Measurements from ENCODE around the gene PFKFB4. TPM values are rescaled to one million over a fixed set of nuclear protein-coding genes. Genes with fewer than 3 reads are reported as not detected.
A peak's percentile ranks its signal among the peaks of the same experiment; 100 is the strongest.
"Not testable (repeated sequence)": the region's sequence is repeated elsewhere in the genome, so short reads cannot be mapped to it uniquely, and the experiment has no call there.

The PFKFB4 gene
- total RNA-seq, 1 donor from 2014 or later, result 2.4 TPM

DNA sequence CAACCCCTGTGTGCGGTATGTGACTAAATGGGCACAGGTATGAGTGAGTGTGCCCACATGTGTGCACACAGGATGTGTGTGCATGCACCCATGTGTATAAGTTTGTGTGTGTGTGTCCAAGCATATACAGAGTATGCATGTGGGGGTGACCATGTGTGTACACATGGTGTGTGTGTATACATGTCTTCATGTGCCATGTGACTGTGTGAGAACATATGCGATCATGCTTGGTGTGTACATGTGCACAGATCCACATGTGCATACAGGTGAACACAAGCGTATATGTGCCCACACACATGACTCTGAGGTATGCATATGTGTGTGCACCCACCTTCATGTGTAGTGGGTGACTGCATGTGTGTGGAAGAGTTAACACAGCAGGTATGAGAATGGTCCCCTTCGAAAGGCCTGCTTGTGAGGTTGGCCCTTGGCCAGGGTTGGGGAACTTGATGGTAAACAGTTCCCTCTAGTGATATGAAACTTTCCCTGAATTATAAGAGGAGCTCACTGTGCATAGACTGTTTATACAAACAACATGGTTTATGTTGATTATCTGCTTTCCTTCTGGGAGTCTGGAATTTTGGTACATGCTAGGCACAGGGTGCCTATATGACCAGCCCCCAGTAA lies 10.3 kb downstream of the PFKFB4 start:
- intact Hi-C loops (cut with DNase I), result loop anchor here (5.0 kb wide), 3 partner anchors 44 to 274 kb away; partner anchors contain the start of gene SHISA5
- no peak for ATAC-seq
- no peak for DNase-seq (ENCODE audit: missing footprints)

DNA sequence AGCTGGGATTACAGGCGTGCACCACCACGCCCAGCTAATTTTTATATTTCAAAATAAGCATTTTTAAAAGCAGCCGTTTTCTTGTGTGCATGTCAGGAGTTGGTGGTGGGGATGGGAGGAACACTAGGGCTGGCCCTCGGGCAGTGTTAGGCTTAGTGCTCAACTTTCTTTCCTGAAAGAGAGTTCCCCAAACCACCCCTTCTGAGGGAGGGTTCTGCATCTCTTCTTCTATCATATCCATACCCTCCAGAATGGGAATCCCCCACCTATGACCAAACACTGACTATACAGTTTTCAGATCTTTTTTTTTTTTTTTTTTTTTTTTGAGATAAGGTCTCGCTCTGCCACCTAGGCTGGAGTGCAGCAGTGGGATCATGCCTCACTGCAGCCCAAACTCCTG lies 12.5 kb downstream of the PFKFB4 start:
- no peak for ATAC-seq
- intact Hi-C loops (cut with DNase I), result no loop called here
- no peak for DNase-seq (ENCODE audit: missing footprints)

DNA sequence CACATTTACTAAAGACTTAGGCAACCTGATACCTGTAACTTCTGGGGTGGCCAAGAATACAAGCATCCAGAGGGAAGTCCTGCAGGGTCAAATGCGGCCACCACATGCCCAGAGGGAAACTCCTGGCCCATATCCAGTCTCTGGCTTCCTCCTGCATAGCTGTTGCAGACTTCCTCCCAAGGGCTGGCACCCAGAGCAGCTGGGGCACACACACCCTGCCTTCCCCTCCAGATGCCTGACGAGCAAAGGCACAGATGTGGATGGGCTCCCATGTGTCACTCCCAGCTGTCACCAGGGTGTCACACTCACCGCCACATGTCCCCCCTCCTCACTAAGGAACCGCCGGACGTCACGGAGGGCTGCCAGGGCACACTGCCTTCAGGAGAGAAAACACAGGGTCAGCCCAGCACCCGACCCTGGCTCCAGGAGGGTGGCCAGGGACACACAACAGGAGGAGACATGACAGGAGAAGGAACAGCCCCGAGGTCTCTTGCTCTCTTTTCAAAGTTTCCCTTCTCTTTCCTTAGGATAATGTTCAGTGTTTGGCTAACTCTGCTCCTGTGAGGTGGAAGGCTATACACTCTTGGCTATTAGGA lies 13.2 kb downstream of the PFKFB4 start:
- intact Hi-C loops (cut with DNase I), result no loop called here
- peak; percentile 85 for ATAC-seq

DNA sequence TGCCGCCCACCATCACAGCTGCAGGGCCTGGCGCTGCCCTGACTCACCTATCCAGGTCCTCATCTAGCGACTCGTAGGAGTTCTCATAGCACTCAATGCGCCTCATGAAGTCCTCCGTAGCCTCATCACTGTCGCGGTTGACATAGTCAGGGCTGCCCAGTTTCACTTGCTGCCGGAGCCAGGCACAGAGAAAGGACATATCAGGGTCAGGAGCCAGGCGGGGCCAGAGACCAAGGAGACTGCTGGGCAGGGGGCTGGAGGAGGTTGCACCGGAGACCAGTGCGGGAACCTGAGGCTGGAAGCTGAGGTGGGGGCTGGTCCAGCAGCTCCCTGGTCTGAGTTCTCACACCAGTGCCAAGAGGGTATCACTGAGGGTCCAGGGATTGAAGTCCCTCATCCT lies 18.2 kb downstream of the PFKFB4 start:
- ATAC-seq (no peak), DNase-seq (ENCODE audit: missing footprints) (no peak)
- intact Hi-C loops (cut with DNase I), result no loop called here

More for the DNA sequence above, 13.2 kb downstream of the PFKFB4 start:
- peak; percentile 78 for DNase-seq (ENCODE audit: missing footprints)

DNA sequence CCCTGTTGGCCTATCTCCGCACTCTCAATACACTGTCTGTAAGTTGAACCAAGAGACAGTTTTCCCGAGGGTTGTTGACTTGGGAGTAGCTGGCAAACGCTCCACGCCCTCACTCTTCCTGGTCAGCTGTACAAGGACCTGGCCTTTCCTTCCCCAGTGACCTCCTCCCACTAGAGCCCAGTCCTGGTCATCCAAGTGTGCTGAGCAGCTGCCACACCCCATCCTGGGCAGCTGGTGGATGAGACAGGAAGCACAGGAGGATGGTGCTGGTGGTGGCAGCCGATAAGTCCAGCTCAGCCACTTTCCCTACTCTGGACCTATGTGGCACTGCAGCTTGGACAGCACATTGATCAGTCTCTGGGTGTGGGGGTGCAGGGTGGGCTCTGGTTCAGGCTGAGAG lies 19.8 kb downstream of the PFKFB4 start:
- DNase-seq (ENCODE audit: missing footprints) (no peak), ATAC-seq (no peak)
- intact Hi-C loops (cut with DNase I), result no loop called here

DNA sequence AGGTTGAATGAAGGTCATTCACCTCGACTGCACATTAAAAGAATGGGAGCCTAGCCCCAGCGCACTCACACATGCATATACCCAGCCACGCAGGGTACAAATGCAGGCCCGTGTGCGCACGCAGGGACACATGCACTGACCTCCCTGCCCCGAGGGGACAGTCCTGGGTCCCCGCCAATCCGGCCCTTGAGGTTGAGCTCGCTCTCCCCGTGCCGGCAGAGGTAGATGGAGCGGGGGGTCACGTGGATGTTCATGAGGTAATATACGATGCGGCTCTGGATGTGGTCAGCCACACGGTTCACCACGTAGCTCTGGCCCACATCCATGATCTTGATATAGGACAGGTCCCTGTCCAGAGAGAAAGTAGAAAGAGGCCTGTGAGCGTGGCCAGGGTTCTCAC lies 20.5 kb downstream of the PFKFB4 start:
- intact Hi-C loops (cut with DNase I), result no loop called here
- no peak for DNase-seq (ENCODE audit: missing footprints)
- ATAC-seq, result no peak

DNA sequence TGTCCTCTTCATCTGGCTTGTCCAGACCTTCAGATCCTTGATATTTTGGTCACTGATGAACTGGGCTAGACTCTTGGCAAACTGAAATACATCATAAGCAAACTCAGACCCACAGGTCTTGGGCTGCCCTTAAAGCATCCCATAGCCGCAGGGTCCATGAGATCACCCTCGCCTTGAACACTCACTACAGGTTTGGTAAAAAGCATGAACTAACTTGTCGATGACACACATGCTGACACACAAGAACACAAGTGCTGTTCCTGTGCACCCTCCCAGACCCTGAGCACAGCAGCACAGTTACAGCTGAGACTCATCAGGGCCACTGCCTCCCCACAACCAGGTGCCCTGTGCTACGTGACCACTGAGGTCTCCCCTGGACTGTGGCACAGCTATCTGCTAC lies 21.0 kb downstream of the PFKFB4 start:
- intact Hi-C loops (cut with DNase I), result no loop called here
- ATAC-seq, result no peak

DNA sequence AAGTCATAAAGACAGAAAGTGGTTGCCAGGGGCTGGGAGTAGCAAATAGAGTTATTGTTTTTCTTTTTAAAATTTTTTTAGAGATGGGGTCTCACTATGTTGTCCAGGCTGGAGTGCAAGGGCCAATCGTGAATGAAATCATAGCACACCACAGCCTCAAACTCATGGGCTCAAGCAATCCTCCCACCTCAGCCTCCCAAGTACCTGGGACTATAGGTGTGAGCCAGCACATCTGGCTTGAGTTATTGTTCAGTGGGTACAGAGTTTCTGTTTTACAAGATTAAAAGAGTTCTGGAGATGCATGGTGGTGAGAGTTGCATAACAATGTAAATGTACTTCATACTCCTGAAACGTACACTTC lies 23.6 kb downstream of the PFKFB4 start:
- DNase-seq (ENCODE audit: missing footprints), result no peak
- no peak for ATAC-seq
- intact Hi-C loops (cut with DNase I), result no loop called here

More for the DNA sequence above, 21.0 kb downstream of the PFKFB4 start:
- DNase-seq (ENCODE audit: missing footprints), result no peak

DNA sequence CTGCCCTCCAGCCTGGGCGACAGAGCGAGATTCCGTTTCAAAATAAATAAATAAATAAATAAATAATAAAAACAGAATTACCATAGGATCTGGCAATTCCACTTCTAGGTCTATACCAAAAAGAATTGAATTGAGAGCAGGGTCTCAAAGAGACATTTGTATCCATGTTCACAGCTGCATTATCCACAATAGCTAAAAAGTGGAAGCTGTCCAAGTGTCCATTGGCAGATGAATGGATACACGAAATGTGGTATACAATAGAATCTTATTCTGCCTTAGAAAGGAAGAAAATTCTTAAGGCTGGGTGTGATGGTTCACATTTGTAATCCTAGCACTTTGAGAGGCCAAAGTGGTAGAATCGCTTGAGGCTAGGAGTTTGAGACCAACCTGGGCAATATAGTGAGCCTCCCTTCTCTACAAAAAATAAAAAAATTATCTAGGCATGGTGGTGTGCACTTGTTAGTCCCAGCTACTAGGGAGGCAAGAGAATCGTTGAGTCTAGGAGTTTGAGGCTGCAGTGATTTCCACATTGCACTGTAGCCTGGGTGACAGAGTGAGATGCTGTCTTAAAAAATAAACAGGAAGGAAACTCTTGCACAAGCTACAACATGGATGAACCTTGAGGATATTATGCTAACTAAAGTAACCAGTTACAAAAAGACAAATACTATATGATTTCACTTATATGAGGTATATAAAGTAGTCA lies 24.2 kb downstream of the PFKFB4 start:
- no peak for ATAC-seq
- intact Hi-C loops (cut with DNase I), result no loop called here
- DNase-seq (ENCODE audit: missing footprints), result no peak

DNA sequence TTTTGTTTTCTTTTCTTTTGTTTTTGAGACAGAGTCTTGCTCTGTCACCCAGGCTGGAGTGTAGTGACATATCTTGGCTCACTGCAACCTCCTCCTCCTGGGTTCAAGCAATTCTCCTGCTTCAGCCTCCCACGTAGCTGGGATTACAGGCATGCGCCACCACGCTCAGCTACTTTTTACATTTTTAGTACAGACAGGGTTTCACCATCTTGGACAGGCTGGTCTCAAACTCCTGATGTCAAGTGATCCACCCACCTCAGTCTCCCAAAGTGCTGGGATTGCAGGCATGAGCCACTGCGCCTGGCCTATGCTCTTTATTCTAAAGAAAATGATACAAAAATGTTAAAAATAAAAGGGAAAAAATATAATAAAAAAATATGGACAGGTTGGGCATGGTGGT lies 25.9 kb downstream of the PFKFB4 start:
- DNase-seq (ENCODE audit: missing footprints); intact Hi-C loops (cut with DNase I); ATAC-seq: not testable (repeated sequence)

DNA sequence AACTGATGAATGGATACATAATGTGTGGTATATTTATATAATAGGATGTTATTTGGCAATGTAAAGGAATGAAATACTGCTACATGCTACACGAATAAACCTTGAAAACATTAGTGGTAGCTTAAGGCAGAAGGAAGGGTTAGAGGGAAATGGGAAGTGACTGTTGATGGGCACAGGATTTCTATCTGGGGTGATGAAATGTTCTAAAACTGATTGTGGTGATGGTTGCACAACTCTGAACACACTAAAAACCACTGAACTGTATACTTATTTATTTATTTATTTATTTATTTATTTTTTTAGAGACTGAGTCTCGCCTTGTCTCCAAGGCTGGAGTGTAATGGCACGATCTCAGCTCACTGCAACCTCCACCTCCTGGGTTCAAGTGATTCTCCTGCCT lies 27.8 kb downstream of the PFKFB4 start:
- intact Hi-C loops (cut with DNase I), result no loop called here
- ATAC-seq (no peak), DNase-seq (ENCODE audit: missing footprints) (no peak)

DNA sequence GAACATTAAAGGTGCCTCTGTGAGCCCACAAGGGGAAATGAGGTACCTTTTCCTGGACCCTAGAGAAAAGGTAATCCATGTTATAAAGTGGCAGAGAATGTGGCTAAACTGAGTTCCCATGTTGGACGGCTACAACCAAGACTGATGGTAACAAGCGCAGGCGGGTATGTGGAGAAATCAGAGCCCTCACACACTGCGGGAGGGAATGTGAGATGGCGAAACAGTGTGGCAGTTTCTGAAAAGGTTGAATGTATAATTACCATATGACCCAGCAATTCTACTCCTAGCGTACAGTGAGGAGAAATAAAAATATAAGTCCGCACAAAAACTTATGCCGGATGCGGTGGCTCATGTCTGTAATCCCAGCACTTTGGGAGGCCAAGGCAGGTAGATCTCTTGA lies 28.6 kb downstream of the PFKFB4 start:
- DNase-seq (ENCODE audit: missing footprints) (no peak), ATAC-seq (no peak)
- intact Hi-C loops (cut with DNase I), result no loop called here

DNA sequence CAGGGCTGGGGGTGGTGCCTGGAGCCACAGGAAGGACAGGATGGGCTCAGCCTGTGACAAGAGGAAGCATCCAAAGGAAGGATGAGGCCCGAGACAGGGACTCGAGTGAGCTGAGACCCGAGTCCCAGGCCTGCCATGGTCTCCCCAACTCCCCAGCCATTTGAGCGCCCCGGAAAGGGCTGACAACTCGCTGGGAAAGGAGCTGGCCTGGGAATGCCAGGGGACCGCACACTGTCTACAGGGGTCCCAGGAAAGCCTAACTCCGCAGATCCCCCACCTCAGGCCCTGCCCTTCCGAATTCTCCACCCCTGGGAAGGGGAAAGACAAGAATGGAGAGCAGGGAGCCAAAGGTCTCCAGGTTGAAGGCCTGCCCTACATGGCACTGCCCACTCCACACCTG lies 31.6 kb downstream of the PFKFB4 start:
- no peak for ATAC-seq
- intact Hi-C loops (cut with DNase I), result no loop called here
- no peak for DNase-seq (ENCODE audit: missing footprints)

DNA sequence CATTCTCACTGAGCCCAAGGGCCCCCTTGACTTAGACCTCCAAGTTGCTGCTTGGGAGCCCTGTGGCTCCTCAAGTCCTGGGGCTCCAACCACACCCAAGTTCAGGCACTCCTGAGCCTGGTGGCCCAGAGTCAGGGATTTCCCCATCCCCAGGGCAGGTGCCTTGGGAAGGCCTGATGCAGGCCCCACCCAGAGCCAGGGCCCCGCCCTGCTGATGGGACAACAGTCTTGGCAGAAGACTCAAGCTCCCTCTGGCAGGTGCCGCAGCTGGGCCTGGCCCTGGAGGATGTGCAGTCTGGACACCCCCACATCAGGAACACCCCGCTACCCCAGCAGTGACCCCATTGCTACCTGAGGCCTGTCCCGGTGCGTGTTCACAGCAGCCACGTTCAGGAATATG lies 35.0 kb downstream of the PFKFB4 start:
- intact Hi-C loops (cut with DNase I), result no loop called here
- ATAC-seq, result no peak
- DNase-seq (ENCODE audit: missing footprints), result no peak

DNA sequence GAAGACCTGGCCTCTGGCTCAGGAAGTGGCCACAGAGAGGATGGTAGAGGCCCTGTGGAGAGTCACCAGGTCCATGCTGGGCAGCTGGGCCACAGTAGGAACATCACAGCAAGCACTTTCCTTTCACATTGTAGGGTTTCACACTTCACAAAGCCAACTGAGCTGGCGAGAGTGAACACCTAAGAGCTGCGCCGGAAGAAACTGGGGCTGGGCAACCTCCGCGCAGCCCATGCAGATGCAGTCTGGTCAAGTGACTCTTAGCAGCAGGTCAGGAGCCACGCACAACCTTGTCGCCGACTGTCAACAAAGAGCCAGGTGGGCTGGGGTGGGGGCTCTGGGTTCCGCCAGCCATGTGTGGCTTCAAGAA lies 37.3 kb downstream of the PFKFB4 start:
- DNase-seq (ENCODE audit: missing footprints) (no peak), ATAC-seq (peak; percentile 15)
- intact Hi-C loops (cut with DNase I), result no loop called here

DNA sequence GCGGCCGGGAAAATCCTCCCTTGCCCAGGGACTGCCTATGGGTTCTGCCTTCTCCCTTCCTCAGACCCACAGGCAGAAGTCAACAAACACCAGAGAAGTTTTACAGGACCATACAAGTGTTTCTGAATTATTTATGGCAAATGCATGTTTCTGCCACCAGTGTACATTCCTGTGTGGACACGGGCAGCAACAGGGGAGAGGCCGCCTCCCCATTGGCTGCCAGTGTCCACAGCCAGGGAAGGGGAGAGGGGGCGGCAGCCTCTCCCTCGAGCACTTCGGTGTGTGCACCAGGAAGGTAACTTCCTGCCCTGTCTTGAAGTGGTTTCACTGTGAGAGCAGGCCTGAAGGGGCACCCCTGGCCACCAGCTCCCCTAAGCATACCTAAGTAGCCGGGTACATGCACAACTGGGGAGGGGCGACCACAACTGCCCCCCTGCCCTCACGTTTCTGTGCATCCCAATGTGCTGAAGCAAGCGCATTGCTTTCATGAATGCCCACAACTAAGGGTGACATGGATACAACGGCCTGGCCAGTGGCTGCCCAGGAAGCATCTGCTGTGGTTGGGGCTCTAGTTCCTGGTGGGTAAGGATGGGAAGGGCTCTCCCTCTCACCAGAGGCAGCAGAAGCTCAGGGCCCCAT lies 37.8 kb downstream of the PFKFB4 start:
- DNase-seq (ENCODE audit: missing footprints) (no peak), ATAC-seq (no peak)
- intact Hi-C loops (cut with DNase I), result no loop called here

DNA sequence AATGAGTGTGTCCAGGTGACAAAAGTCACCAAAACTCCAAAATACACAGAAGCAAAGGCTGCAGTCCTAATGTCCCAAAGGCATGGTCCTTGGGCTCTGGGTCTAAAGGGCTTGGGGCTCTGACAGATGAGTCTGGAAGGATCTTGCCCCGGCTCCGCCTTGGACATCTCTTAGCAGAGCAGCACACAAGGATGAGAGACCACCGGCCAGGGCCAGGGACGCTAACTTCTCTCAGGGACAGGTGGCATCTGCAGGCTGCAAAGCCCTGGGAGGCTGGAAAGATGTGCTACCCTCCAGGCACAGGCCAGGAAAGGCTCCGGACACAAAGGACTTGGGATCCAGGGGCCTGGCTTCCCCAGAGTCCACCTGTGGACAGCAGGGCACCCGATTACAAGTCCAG lies 38.5 kb downstream of the PFKFB4 start:
- no peak for DNase-seq (ENCODE audit: missing footprints)
- intact Hi-C loops (cut with DNase I), result no loop called here
- no peak for ATAC-seq

DNA sequence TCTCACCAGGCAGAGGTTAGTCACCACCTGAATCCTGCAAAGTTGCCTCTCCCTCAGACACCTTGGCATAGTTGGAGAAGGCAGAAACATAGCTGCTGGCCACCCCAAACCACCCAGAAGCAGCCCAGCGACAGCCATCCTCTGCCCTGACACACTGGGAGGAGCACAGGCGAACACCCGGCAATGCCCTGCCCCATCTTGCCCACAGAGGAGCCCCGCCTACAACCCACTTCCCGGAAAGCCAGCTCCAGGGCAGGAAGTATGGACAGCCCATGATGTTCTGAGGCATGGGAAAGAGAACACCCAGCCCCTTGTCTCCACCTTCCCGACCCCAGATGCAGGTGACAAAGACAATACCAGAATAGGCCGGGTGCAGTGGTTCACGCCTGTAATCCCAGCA lies 40.0 kb downstream of the PFKFB4 start:
- no peak for DNase-seq (ENCODE audit: missing footprints)
- intact Hi-C loops (cut with DNase I), result no loop called here
- no peak for ATAC-seq

DNA sequence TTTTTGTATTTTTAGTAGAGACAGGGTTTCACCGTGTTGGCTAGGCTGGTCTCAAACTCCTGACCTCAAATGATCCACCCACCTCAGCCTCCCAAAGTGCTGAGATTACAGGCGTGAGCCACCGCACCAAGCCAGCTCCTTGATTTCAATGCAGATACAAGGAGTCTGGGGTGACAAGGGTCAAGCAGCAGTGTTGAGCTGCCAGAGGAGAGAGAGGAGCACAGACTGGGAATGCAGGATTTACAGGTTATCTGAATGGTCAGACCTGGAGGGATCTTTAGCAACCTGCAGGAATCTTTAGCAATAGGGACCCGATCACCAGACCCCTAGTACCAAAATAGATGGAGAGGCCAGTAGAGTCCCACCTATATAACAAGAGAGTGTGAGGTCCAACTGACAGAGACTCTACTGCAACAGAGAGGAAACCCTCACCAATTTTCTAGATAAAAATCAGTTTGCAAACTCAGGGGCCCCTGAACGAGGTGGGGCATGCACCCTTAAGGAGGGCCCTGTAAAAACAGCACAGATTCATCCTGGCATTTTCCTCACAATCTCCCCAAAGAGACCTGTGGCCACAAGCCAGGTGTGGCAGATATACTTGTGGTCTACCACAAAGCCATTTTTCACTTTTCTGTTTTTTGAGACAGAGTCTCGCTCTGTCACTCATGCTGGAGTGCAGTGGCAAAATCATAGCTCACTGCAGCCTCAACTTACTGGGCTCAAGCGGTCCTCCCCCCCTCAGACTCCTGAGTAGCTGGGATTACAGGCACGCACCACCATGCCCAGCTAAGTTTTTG lies 42.0 kb downstream of the PFKFB4 start:
- intact Hi-C loops (cut with DNase I), result no loop called here
- ATAC-seq (no peak), DNase-seq (ENCODE audit: missing footprints) (no peak)

All from Right ventricle myocardium inferior (tissue), 1 donor.